ENCODE measurements around the gene SRRM5.

DNA sequence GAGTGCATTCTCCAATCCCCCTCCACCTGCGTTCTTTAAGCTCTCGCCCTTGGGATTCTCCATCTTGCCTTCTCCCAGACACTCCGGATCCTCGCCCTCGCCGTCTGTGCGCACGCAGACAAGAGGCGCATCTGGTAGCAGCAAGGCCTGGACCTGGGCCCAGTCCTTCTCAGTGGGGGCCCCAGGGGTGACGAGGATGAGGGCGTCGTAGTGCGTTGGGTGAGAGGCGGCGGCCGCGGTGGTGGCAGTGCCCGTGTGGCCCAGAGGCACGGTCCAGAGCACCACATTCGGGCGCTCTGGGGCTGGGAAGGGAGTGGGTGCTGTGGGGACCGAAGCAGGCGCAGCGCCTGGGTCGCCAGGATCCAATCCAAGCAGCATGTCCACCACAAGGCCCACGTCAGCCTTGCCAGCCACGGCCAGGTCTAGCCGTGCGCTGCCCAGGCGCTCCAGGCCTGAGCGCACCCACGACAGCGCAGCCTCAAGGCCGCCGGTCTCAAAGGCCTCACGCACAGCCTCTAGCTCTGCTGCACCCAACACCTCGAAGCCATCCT is 19.0 kb upstream of the SRRM5 start:
- no peak for TF ChIP-seq CHD4 (IDR thresholded peaks at IDR 0.05; ENCODE audit: borderline replicate concordance)
- no peak for TF ChIP-seq POLR2A (IDR thresholded peaks at IDR 0.05; ENCODE audit: low read length)
- TF ChIP-seq JUN (IDR thresholded peaks at IDR 0.05), result no peak

Measured in A549 (cell line).